Measurements from ENCODE around the gene VPS11.

Gene VPS11

GRCh38 chr11:119118946-119119345 lies 51.3 kb downstream of the VPS11 start:
- in situ Hi-C loops (cut with MboI; ENCODE audit: low sequenced_read_pairs): no loop called here
- H3K4me3 ChIP-seq: no peak overlapping the region
- no peaks in the 10 kb centered on the region for H3K9me3 ChIP-seq

GRCh38 chr11:119120639-119121007 lies 53.0 kb downstream of the VPS11 start:
- peak; percentile 61 to 74 for DNase-seq (ENCODE audit: low spot score in 2 of 2)
- H3K4me3 ChIP-seq: peak overlapping the region; percentile 83
- in situ Hi-C loops (cut with MboI; ENCODE audit: low sequenced_read_pairs): no loop called here
- peaks cover 17% of the 10 kb centered on the region for H3K36me3 ChIP-seq (replicated peaks)
- no peaks in the 10 kb centered on the region for H3K9me3 ChIP-seq
- H3K4me1 ChIP-seq: peaks cover 13% of the 10 kb centered on the region
- H3K27me3 ChIP-seq (ENCODE audit: low read depth): no peaks in the 10 kb centered on the region

More at GRCh38 chr11:119118946-119119345, 51.3 kb downstream of the VPS11 start:
- H3K36me3 ChIP-seq (replicated peaks): peaks cover 14% of the 10 kb centered on the region
- DNase-seq (ENCODE audit: low spot score in 2 of 2): no peak
- H3K4me1 ChIP-seq: peaks cover 13% of the 10 kb centered on the region
- H3K27me3 ChIP-seq (ENCODE audit: low read depth): no peaks in the 10 kb centered on the region

GRCh38 chr11:119121008-119121810 lies 53.6 kb downstream of the VPS11 start, which contains the start of gene HINFP:
TSS of gene HINFP (plus strand) at chr11:119121580. CDS start at chr11:119126945, 5,365 bp downstream.
- DNase-seq (ENCODE audit: low spot score in 2 of 2): peak; percentile 98 to 100
- Histone ChIP-seq H3K27me3 (ENCODE audit: low read depth) (no peaks in the 10 kb centered on the region), H3K4me3 (peak within 1 kb of the TSS; percentile 83), H3K4me1 (peaks cover 13% of the 10 kb centered on the region), H3K36me3 (replicated peaks) (peaks cover 16% of the 10 kb centered on the region), H3K9me3 (no peaks in the 10 kb centered on the region)
- in situ Hi-C loops (cut with MboI; ENCODE audit: low sequenced_read_pairs): no loop called here

GRCh38 chr11:119121811-119122124 lies 54.1 kb downstream of the VPS11 start:
- in situ Hi-C loops (cut with MboI; ENCODE audit: low sequenced_read_pairs): no loop called here
- H3K4me1 ChIP-seq: peaks cover 13% of the 10 kb centered on the region
- peak overlapping the region; percentile 83 for H3K4me3 ChIP-seq
- no peak for DNase-seq (ENCODE audit: low spot score in 2 of 2)
- no peaks in the 10 kb centered on the region for H3K27me3 ChIP-seq (ENCODE audit: low read depth)
- peaks cover 19% of the 10 kb centered on the region for H3K36me3 ChIP-seq (replicated peaks)
- H3K9me3 ChIP-seq: no peaks in the 10 kb centered on the region

- H3K36me3 ChIP-seq (replicated peaks): peaks cover 29% of the 10 kb centered on the region
- H3K4me1 ChIP-seq: peaks cover 7% of the 10 kb centered on the region
- in situ Hi-C loops (cut with MboI; ENCODE audit: low sequenced_read_pairs): no loop called here
- DNase-seq (ENCODE audit: low spot score in 2 of 2): no peak
- H3K9me3 ChIP-seq: no peaks in the 10 kb centered on the region
- no peak overlapping the region for H3K4me3 ChIP-seq
- H3K27me3 ChIP-seq (ENCODE audit: low read depth): no peaks in the 10 kb centered on the region
Observed at GRCh38 chr11:119125821-119126220, 58.2 kb downstream of the VPS11 start.

- Histone ChIP-seq H3K27me3 (ENCODE audit: low read depth) (no peaks in the 10 kb centered on the region), H3K9me3 (no peaks in the 10 kb centered on the region), H3K4me3 (no peak overlapping the region), H3K36me3 (replicated peaks) (peaks cover 32% of the 10 kb centered on the region), H3K4me1 (peaks cover 4% of the 10 kb centered on the region)
- no peak for DNase-seq (ENCODE audit: low spot score in 2 of 2)
- in situ Hi-C loops (cut with MboI; ENCODE audit: low sequenced_read_pairs): no loop called here
Observed at GRCh38 chr11:119126675-119127268, 59.2 kb downstream of the VPS11 start.

GRCh38 chr11:119130662-119131061 lies 63.0 kb downstream of the VPS11 start:
- no peaks in the 10 kb centered on the region for H3K4me1 ChIP-seq
- no peak overlapping the region for H3K4me3 ChIP-seq
- H3K36me3 ChIP-seq (replicated peaks): peaks cover 42% of the 10 kb centered on the region
- no peak for DNase-seq (ENCODE audit: low spot score in 2 of 2)
- in situ Hi-C loops (cut with MboI; ENCODE audit: low sequenced_read_pairs): no loop called here
- no peaks in the 10 kb centered on the region for H3K27me3 ChIP-seq (ENCODE audit: low read depth)
- no peaks in the 10 kb centered on the region for H3K9me3 ChIP-seq
